ENCODE data around the gene DYRK4.

GRCh38 chr12:4588916-4589315 is 26.9 kb downstream of the DYRK4 start:
- TF ChIP-seq EZH2 (IDR thresholded peaks at IDR 0.05) = no peak
- TF ChIP-seq, protein P1, sequence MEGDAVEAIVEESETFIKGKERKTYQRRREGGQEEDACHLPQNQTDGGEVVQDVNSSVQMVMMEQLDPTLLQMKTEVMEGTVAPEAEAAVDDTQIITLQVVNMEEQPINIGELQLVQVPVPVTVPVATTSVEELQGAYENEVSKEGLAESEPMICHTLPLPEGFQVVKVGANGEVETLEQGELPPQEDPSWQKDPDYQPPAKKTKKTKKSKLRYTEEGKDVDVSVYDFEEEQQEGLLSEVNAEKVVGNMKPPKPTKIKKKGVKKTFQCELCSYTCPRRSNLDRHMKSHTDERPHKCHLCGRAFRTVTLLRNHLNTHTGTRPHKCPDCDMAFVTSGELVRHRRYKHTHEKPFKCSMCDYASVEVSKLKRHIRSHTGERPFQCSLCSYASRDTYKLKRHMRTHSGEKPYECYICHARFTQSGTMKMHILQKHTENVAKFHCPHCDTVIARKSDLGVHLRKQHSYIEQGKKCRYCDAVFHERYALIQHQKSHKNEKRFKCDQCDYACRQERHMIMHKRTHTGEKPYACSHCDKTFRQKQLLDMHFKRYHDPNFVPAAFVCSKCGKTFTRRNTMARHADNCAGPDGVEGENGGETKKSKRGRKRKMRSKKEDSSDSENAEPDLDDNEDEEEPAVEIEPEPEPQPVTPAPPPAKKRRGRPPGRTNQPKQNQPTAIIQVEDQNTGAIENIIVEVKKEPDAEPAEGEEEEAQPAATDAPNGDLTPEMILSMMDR (IDR thresholded peaks at IDR 0.05) = no peak

Measured in neural progenitor cell (in vitro differentiated cells).